ENCODE results near the gene IFIT2. TPM values are rescaled to one million over a fixed set of nuclear protein-coding genes. Genes with fewer than 3 reads are reported as not detected.

IFIT2 gene
- polyA plus RNA-seq, 1 of the 3 experiments (the other 2 are of a cell fraction), result 0.99 TPM

DNA sequence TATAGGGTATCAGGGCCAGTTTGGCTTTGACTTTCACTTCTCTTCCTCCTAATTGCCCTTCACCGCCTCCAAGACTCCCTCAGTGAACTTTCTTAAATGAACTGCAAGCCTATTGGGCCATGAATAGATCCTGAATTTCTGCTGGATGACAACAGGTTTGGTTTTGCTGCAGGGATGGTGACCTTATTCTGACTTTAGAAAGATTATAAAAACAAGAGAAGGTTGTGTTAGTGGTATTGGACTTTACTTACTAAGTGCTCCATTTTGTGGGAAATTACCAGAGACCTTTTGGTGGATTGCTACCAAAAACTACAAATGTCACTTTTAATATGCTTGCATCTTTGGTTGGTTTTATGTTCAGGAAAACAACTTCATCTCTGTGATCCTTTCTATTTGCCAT is 38.8 kb upstream of the IFIT2 start:
- H3K27me3 ChIP-seq (ENCODE audit: insufficient read depth), result no peaks in the 10 kb centered on the region
- H3K4me2 ChIP-seq, result 0 out of 2 replicates have a peak overlapping the region, but pooled peaks have one; percentile 7

DNA sequence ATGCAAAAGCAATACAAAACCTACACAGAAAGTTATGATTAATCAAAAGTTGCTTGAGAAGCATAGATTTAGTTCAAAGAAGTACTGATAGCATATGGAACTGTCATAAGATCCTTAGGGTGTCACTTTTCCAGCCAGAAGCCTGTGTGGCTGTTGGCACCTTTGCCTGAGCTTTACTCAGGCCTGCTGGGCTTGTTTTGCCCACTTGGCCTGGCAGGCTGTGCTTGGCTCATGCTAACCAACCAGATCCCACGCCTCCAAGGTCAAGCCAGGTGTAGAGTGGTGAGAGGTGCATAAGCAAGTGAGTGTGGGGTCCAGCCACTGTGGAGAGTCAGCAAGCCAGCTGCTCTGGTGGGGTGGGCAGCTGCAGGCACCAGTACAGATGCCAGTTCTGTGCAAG is 38.3 kb upstream of the IFIT2 start:
- no peaks in the 10 kb centered on the region for H3K79me2 ChIP-seq (ENCODE audit: insufficient read depth)
- no peak overlapping the region for H2AFZ ChIP-seq (ENCODE audit: low read depth)
- no peak for TF ChIP-seq RFX5 (IDR thresholded peaks at IDR 0.05; ENCODE audit: low read length)
- TF ChIP-seq JUND (IDR thresholded peaks at IDR 0.05), result no peak
- no peak for TF ChIP-seq SMC3 (IDR thresholded peaks at IDR 0.05; ENCODE audit: low read depth, low read length)
- no peak for TF ChIP-seq EZH2phosphoT487 (IDR thresholded peaks at IDR 0.05; ENCODE audit: borderline replicate concordance, low read depth)
- no peak for TF ChIP-seq FOSL2 (IDR thresholded peaks at IDR 0.05; ENCODE audit: borderline replicate concordance, low read depth)
- no peak for TF ChIP-seq YY1 (IDR thresholded peaks at IDR 0.05; ENCODE audit: low read depth)
- TF ChIP-seq, protein P1, sequence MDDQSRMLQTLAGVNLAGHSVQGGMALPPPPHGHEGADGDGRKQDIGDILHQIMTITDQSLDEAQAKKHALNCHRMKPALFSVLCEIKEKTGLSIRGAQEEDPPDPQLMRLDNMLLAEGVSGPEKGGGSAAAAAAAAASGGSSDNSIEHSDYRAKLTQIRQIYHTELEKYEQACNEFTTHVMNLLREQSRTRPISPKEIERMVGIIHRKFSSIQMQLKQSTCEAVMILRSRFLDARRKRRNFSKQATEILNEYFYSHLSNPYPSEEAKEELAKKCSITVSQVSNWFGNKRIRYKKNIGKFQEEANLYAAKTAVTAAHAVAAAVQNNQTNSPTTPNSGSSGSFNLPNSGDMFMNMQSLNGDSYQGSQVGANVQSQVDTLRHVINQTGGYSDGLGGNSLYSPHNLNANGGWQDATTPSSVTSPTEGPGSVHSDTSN (IDR thresholded peaks at IDR 0.05), result no peak
- TF ChIP-seq, protein P2, sequence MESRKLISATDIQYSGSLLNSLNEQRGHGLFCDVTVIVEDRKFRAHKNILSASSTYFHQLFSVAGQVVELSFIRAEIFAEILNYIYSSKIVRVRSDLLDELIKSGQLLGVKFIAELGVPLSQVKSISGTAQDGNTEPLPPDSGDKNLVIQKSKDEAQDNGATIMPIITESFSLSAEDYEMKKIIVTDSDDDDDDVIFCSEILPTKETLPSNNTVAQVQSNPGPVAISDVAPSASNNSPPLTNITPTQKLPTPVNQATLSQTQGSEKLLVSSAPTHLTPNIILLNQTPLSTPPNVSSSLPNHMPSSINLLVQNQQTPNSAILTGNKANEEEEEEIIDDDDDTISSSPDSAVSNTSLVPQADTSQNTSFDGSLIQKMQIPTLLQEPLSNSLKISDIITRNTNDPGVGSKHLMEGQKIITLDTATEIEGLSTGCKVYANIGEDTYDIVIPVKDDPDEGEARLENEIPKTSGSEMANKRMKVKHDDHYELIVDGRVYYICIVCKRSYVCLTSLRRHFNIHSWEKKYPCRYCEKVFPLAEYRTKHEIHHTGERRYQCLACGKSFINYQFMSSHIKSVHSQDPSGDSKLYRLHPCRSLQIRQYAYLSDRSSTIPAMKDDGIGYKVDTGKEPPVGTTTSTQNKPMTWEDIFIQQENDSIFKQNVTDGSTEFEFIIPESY (IDR thresholded peaks at IDR 0.05; ENCODE audit: borderline replicate concordance, low read depth), result no peak
- TF ChIP-seq GATA2 (CRISPR knock-in tag; IDR thresholded peaks at IDR 0.05), result no peak
- no peak for TF ChIP-seq EP300 (IDR thresholded peaks at IDR 0.05; ENCODE audit: borderline replicate concordance in 1 of 2, low read depth in 1 of 2, low read length in 1 of 2)
- no peak for TF ChIP-seq POLR2AphosphoS5 (IDR thresholded peaks at IDR 0.05; ENCODE audit: low read depth, low read length)
- no peak for TF ChIP-seq MEF2A (IDR thresholded peaks at IDR 0.05; ENCODE audit: borderline replicate concordance, low read depth)
- TF ChIP-seq MXI1 (IDR thresholded peaks at IDR 0.05; ENCODE audit: low read depth, low read length), result no peak
- no peak for TF ChIP-seq SIN3A (IDR thresholded peaks at IDR 0.05; ENCODE audit: borderline replicate concordance, low read depth, low read length)
- no peak for TF ChIP-seq RAD21 (IDR thresholded peaks at IDR 0.05; ENCODE audit: low read length)
- TF ChIP-seq, protein P3, sequence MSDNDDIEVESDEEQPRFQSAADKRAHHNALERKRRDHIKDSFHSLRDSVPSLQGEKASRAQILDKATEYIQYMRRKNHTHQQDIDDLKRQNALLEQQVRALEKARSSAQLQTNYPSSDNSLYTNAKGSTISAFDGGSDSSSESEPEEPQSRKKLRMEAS (IDR thresholded peaks at IDR 0.05; ENCODE audit: low read depth), result no peak
- TF ChIP-seq RXRA (IDR thresholded peaks at IDR 0.05; ENCODE audit: borderline replicate concordance, low read depth), result no peak
- no peak for TF ChIP-seq NRF1 (IDR thresholded peaks at IDR 0.05; ENCODE audit: low read depth, low read length)
- TF ChIP-seq GABPA (IDR thresholded peaks at IDR 0.05; ENCODE audit: low read depth), result no peak
- H4K20me1 ChIP-seq (ENCODE audit: insufficient read depth), result no peaks in the 10 kb centered on the region
- H3K4me1 ChIP-seq (ENCODE audit: control insufficient read depth in 1 of 2, insufficient read depth in 2 of 2, low read depth in 1 of 2, low read length in 1 of 2), result peaks cover 5 to 26% of the 10 kb centered on the region in 2 experiments
- H3K9me2 ChIP-seq, result no peaks in the 10 kb centered on the region
- no peak overlapping the region for H3K4me3 ChIP-seq (ENCODE audit: low read depth in 2 of 2, low read length in 1 of 2)
- no peaks in the 10 kb centered on the region for H3K36me3 ChIP-seq (replicated peaks in 1 of 2; ENCODE audit: control insufficient read depth in 1 of 2, insufficient read depth in 2 of 2, low read length in 1 of 2)
- H3K4me2 ChIP-seq, result no peak overlapping the region
- ChIA-PET POLR2A (no interaction called here), CTCF (interaction anchor here (1.2 to 2.2 kb wide), 2 partner anchors 20 to 126 kb away, joined by 6 to 13 read pairs; no protein-coding TSS in a partner anchor)
- H3K9me3 ChIP-seq, result no peaks in the 10 kb centered on the region
- H3K27ac ChIP-seq (ENCODE audit: low read depth in 2 of 2, low read length in 1 of 2), result peak overlapping the region in 1 of 2 experiments; percentile 75; a peak in 3 of 4 replicates
- WGBS (ENCODE audit: low lambda C conversion rate), result 100% methylated on average over 1 of the region's 1 CpG
- peaks cover 21% of the 10 kb centered on the region for H3F3A ChIP-seq (replicated peaks; ENCODE audit: insufficient read depth)
- no peaks in the 10 kb centered on the region for H3K27me3 ChIP-seq (ENCODE audit: insufficient read depth)
- H3K9ac ChIP-seq, result 0 out of 2 replicates have a peak overlapping the region, but pooled peaks have one; percentile 2
- DNase-seq, result no peak

More for the DNA sequence above, 38.8 kb upstream of the IFIT2 start:
- no peak for TF ChIP-seq RXRA (IDR thresholded peaks at IDR 0.05; ENCODE audit: borderline replicate concordance, low read depth)
- TF ChIP-seq SMC3 (IDR thresholded peaks at IDR 0.05; ENCODE audit: low read depth, low read length), result no peak
- TF ChIP-seq, protein P2 (IDR thresholded peaks at IDR 0.05; ENCODE audit: borderline replicate concordance, low read depth), result no peak
- no peak for TF ChIP-seq EZH2phosphoT487 (IDR thresholded peaks at IDR 0.05; ENCODE audit: borderline replicate concordance, low read depth)
- no peaks in the 10 kb centered on the region for H4K20me1 ChIP-seq (ENCODE audit: insufficient read depth)
- H3K27ac ChIP-seq (ENCODE audit: low read depth in 2 of 2, low read length in 1 of 2), result peak overlapping the region; percentile 58 to 75; a peak in 3 of 4 replicates
- H3K9ac ChIP-seq, result peak overlapping the region; percentile 2; the same call in 1 of the 2 replicates
- H2AFZ ChIP-seq (ENCODE audit: low read depth), result no peak overlapping the region
- H3K9me2 ChIP-seq, result no peaks in the 10 kb centered on the region
- no peaks in the 10 kb centered on the region for H3K36me3 ChIP-seq (replicated peaks in 1 of 2; ENCODE audit: control insufficient read depth in 1 of 2, insufficient read depth in 2 of 2, low read length in 1 of 2)
- H3K9me3 ChIP-seq, result no peaks in the 10 kb centered on the region
- H3F3A ChIP-seq (replicated peaks; ENCODE audit: insufficient read depth), result peaks cover 21% of the 10 kb centered on the region
- ChIA-PET POLR2A (no interaction called here), CTCF (interaction anchor here (1.2 to 2.2 kb wide), 2 partner anchors 20 to 126 kb away, joined by 6 to 13 read pairs; no protein-coding TSS in a partner anchor)
- WGBS (ENCODE audit: low lambda C conversion rate), result 89% methylated on average over 1 of the region's 1 CpG
- H3K4me3 ChIP-seq (ENCODE audit: low read depth in 2 of 2, low read length in 1 of 2), result no peak overlapping the region
- no peak for DNase-seq
- peaks cover 5 to 26% of the 10 kb centered on the region in 2 experiments for H3K4me1 ChIP-seq (ENCODE audit: control insufficient read depth in 1 of 2, insufficient read depth in 2 of 2, low read depth in 1 of 2, low read length in 1 of 2)
- H3K79me2 ChIP-seq (ENCODE audit: insufficient read depth), result no peaks in the 10 kb centered on the region
